K562 (cell line): ENCODE results near the gene RING1.
A peak's percentile ranks its signal among the peaks of the same experiment; 100 is the strongest.

ENCODE experiments used
- CHD2 ChIP-seq: IDR thresholded peaks from 2 replicates; pipeline ENCODE4 v1.6.1; 2011; ENCODE audit warnings: low read depth, low read length
- FOXM1 ChIP-seq, 2 experiments: fragments of 450-650 bp in 1 of 2; sonication (generic) in 1 of 2; formaldehyde crosslinking in 1 of 2; IDR thresholded peaks; 2 replicates each; pipeline versions ENCODE4 v1.6.1 to v1.9.0; 2017 to 2022; ENCODE audit warnings: low read depth in 2 of 2, mild to moderate bottlenecking in 2 of 2, missing genetic modification reagents in 1 of 2, moderate library complexity in 1 of 2
- GATA2 ChIP-seq: sonication (generic); formaldehyde crosslinking; IDR thresholded peaks from 2 replicates; pipeline ENCODE4 v1.4.0; 2020; ENCODE audit warnings: mild to moderate bottlenecking, missing genetic modification reagents
- RCOR1 ChIP-seq, 2 experiments: IDR thresholded peaks; 2 replicates each; pipeline ENCODE4 v1.6.1; 2012; ENCODE audit warnings: low read depth in 2 of 2, low read length in 2 of 2, borderline replicate concordance in 1 of 2, improper control_type of control experiment in 1 of 2
- RNF2 ChIP-seq: sonication (generic); IDR thresholded peaks from 2 replicates; pipeline ENCODE4 v1.6.1; 2016
- TF ChIP-seq, protein P1 (sequence below): sonication (generic); formaldehyde crosslinking; IDR thresholded peaks from 2 replicates; pipeline ENCODE4 v1.8.1; 2023; ENCODE audit warnings: mild to moderate bottlenecking, missing genetic modification reagents
- TF ChIP-seq, protein P2 (sequence below): fragments of 450-650 bp; formaldehyde crosslinking; IDR thresholded peaks from 2 replicates; pipeline ENCODE4 v1.4.0; 2020; ENCODE audit warnings: mild to moderate bottlenecking
- TF ChIP-seq, protein P3 (sequence below): sonication (generic); formaldehyde crosslinking; IDR thresholded peaks from 2 replicates; pipeline ENCODE4 v1.9.0; 2022; ENCODE audit warnings: mild to moderate bottlenecking, missing genetic modification reagents

DNA sequence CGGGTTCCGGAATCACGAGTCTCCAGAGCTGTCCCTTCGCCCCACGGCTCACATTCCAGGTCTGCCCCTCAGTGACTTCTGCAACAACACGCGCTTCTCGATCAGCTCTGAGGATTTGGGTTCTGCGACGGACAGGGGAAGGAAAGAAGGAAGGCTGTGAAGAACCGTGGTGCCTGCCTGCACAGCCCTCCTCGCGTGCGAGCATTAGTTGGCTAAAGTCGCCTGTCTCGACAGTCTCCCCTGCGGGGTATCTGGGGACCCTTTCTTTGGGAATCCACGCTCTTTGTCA, 40.3 kb downstream of the RING1 start:
- TF ChIP-seq, protein P1, sequence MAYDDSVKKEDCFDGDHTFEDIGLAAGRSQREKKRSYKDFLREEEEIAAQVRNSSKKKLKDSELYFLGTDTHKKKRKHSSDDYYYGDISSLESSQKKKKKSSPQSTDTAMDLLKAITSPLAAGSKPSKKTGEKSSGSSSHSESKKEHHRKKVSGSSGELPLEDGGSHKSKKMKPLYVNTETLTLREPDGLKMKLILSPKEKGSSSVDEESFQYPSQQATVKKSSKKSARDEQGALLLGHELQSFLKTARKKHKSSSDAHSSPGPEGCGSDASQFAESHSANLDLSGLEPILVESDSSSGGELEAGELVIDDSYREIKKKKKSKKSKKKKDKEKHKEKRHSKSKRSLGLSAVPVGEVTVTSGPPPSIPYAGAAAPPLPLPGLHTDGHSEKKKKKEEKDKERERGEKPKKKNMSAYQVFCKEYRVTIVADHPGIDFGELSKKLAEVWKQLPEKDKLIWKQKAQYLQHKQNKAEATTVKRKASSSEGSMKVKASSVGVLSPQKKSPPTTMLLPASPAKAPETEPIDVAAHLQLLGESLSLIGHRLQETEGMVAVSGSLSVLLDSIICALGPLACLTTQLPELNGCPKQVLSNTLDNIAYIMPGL (CRISPR knock-in tag) = 0 out of 2 replicates have a peak, but pooled peaks have one; percentile 25
- TF ChIP-seq, protein P2, sequence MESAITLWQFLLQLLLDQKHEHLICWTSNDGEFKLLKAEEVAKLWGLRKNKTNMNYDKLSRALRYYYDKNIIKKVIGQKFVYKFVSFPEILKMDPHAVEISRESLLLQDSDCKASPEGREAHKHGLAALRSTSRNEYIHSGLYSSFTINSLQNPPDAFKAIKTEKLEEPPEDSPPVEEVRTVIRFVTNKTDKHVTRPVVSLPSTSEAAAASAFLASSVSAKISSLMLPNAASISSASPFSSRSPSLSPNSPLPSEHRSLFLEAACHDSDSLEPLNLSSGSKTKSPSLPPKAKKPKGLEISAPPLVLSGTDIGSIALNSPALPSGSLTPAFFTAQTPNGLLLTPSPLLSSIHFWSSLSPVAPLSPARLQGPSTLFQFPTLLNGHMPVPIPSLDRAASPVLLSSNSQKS (CRISPR knock-in tag) = no peak
- TF ChIP-seq CHD2 (no peak), FOXM1 (IDR thresholded peaks at IDR 0.05; ENCODE audit: low read depth) (no peak), FOXM1 (CRISPR knock-in tag; IDR thresholded peaks at IDR 0.05; ENCODE audit: low read depth) (no peak), RNF2 (no peak), RCOR1 (IDR thresholded peaks at IDR 0.05; ENCODE audit: borderline replicate concordance in 1 of 2, low read depth in 2 of 2, low read length in 2 of 2) (no peak), GATA2 (no peak)
- TF ChIP-seq, protein P3, sequence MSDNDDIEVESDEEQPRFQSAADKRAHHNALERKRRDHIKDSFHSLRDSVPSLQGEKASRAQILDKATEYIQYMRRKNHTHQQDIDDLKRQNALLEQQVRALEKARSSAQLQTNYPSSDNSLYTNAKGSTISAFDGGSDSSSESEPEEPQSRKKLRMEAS (CRISPR knock-in tag) = peak; percentile 45; the same call in 1 of the 2 replicates
